Endothelial cell of umbilical vein (primary cell): ENCODE data around the gene COG4. TPM values are rescaled to one million over a fixed set of nuclear protein-coding genes. Genes with fewer than 3 reads are reported as not detected.

Experiments used
- BruUV-seq: library from RNA; stranded (reverse); fragments of 400-500 nt; replicated peaks from 2 replicates; lab custom pipeline; 2021; lab: Mats Ljungman, UMichigan
- CTCF ChIA-PET: fragments of 300-600, 350-600 bp; sonication (Branson Sonifier 250); formaldehyde crosslinking; loops from one replicate; lab custom pipeline; 2021; ENCODE audit warnings: antibody characterized with exemption, inconsistent platforms; lab: Charles Lee
- POLR2A ChIA-PET: fragments of 300-600, 350-600 bp; sonication (Branson Sonifier 250); formaldehyde crosslinking; loops from one replicate; lab custom pipeline; 2021; ENCODE audit warnings: antibody characterized with exemption, inconsistent platforms; lab: Charles Lee
- DNase-seq: peaks from one replicate; pipeline ENCODE4 v3.0.0-alpha.2; 2011; ENCODE audit warnings: low read depth, low spot score
- FAIRE-seq: peaks from 2 replicates; lab custom pipeline; 2011; peaks lifted over from hg19 to GRCh38; lab: Jason Lieb, UNC
- H2AFZ ChIP-seq: 2 replicates; pipeline ENCODE4 v1.6.0; 2012; ENCODE audit warnings: low read depth, low read length, control low read depth, inconsistent platforms
- H3K27ac ChIP-seq: 2 replicates; pipeline ENCODE4 v1.5.1; 2011; ENCODE audit warnings: low read depth, mild to moderate bottlenecking, control low read depth, low read length, moderate library complexity; ENCODE audit not compliant: insufficient read depth
- H3K27me3 ChIP-seq, 2 experiments: 2 replicates each; pipeline versions ENCODE4 v1.6.0 to v1.6.1; 2011; ENCODE audit warnings: low read length in 2 of 2, mixed read lengths in 1 of 2; ENCODE audit not compliant: control insufficient read depth in 2 of 2, insufficient read depth in 2 of 2
- H3K36me3 ChIP-seq, 2 experiments: 2 replicates in 1 of 2; 3 replicates in 1 of 2; pipeline ENCODE4 v1.5.1; 2011; ENCODE audit warnings: low read length in 2 of 2, mild to moderate bottlenecking in 1 of 2, moderate library complexity in 1 of 2; ENCODE audit not compliant: control insufficient read depth in 2 of 2, insufficient read depth in 2 of 2; ENCODE audit errors: extremely low read depth in 1 of 2
- H3K4me1 ChIP-seq: 3 replicates; pipeline ENCODE4 v1.5.1; 2011; ENCODE audit warnings: mild to moderate bottlenecking, low read length; ENCODE audit not compliant: control insufficient read depth, insufficient read depth; ENCODE audit errors: extremely low read depth
- H3K4me2 ChIP-seq: 2 replicates; pipeline ENCODE4 v1.6.1; 2011; ENCODE audit warnings: low read length, control low read depth, mixed read lengths; ENCODE audit not compliant: insufficient read depth
- H3K4me3 ChIP-seq, 3 experiments: fragments of 200-600 bp in 1 of 3; sonication (generic), shearing (Covaris generic) in 1 of 3; replicated peaks in 1 of 3; 2 replicates each; pipeline ENCODE4 v1.5.1; 2011 to 2016; ENCODE audit warnings: control low read depth in 3 of 3, low read length in 3 of 3, mild to moderate bottlenecking in 2 of 3, inconsistent platforms in 1 of 3, low read depth in 1 of 3, moderate library complexity in 1 of 3; ENCODE audit not compliant: insufficient read depth in 1 of 3
- H3K79me2 ChIP-seq: 2 replicates; pipeline ENCODE4 v1.6.0; 2012; ENCODE audit warnings: low read length, inconsistent platforms; ENCODE audit not compliant: control insufficient read depth, insufficient read depth
- H3K9ac ChIP-seq: replicated peaks from 2 replicates; pipeline ENCODE3; 2011; ENCODE audit warnings: low read length, control low read depth; ENCODE audit not compliant: insufficient read depth; ENCODE audit errors: extremely low read depth
- H3K9me1 ChIP-seq: replicated peaks from 3 replicates; pipeline ENCODE4 v1.6.0; 2011; ENCODE audit warnings: mild to moderate bottlenecking, low read length; ENCODE audit not compliant: control insufficient read depth, insufficient read depth; ENCODE audit errors: extremely low read depth
- H3K9me3 ChIP-seq: replicated peaks from 2 replicates; pipeline ENCODE4 v1.5.1; 2012; ENCODE audit warnings: low read length, inconsistent platforms; ENCODE audit not compliant: control insufficient read depth, insufficient read depth
- H4K20me1 ChIP-seq: replicated peaks from 2 replicates; pipeline ENCODE3; 2011; ENCODE audit warnings: mild to moderate bottlenecking, low read length; ENCODE audit not compliant: control insufficient read depth, insufficient read depth; ENCODE audit errors: extremely low read depth
- EZH2 ChIP-seq: IDR thresholded peaks from 2 replicates; pipeline ENCODE4 v1.6.1; 2012; ENCODE audit warnings: borderline replicate concordance, low read depth, mild to moderate bottlenecking, moderate library complexity, low read length, inconsistent platforms; ENCODE audit not compliant: severe bottlenecking
- FOS ChIP-seq: IDR thresholded peaks from 2 replicates; pipeline ENCODE4 v1.6.1; 2011; ENCODE audit warnings: mild to moderate bottlenecking, low read length, moderate library complexity, borderline replicate concordance; ENCODE audit not compliant: insufficient read depth
- GATA2 ChIP-seq: IDR thresholded peaks from 2 replicates; pipeline ENCODE4 v1.7.0; 2011; ENCODE audit warnings: low read depth, mild to moderate bottlenecking, moderate library complexity, mixed read lengths, low read length; ENCODE audit not compliant: insufficient read length, insufficient read depth
- JUN ChIP-seq: IDR thresholded peaks from 2 replicates; pipeline ENCODE4 v1.6.1; 2011; ENCODE audit warnings: borderline replicate concordance, low read depth; ENCODE audit not compliant: insufficient read length, insufficient read depth
- MYC ChIP-seq: IDR thresholded peaks from one replicate; pipeline ENCODE4 v1.6.1; 2011; ENCODE audit warnings: mild to moderate bottlenecking, low read depth, low read length
- POLR2A ChIP-seq: IDR thresholded peaks from 2 replicates; pipeline ENCODE4 v1.6.1; 2012; ENCODE audit warnings: low read depth, mild to moderate bottlenecking, control low read depth, low read length
- POLR2AphosphoS5 ChIP-seq: IDR thresholded peaks from 2 replicates; pipeline ENCODE4 v1.6.1; 2012; ENCODE audit warnings: low read depth, mild to moderate bottlenecking, control low read depth, low read length, moderate library complexity; ENCODE audit not compliant: insufficient read depth
- dilution Hi-C: fragments of 300-500 bp; cut with MboI; formaldehyde crosslinking; loops from one replicate; pipeline ENCODE4 v1.15.0; 2019; ENCODE audit warnings: low sequenced_read_pairs; ENCODE audit not compliant: extremely low pct_ligation_motif_present
- intact Hi-C: fragments of 100-400 bp; cut with micrococcal nuclease; formaldehyde crosslinking; loops from one replicate; pipeline ENCODE4 v1.10.0; 2022
- polyA plus RNA-seq, 4 experiments: library from polyadenylated mRNA; depleted of rRNA in 3 of 4; stranded (reverse) in 3 of 4; unstranded in 1 of 4; fragments of >200 nt; gene quantifications; 2 replicates each; pipeline versions ENCODE4 v1.2.1 to v1.2.3, GENCODE V29; 2011 to 2012; ENCODE audit warnings: missing spikeins in 1 of 4
- total RNA-seq: library from RNA; stranded (reverse); gene quantifications from 2 replicates; pipeline ENCODE4 v1.2.3, GENCODE V29; 2021
- TF ChIP-seq, protein P1 (sequence below), 2 donors: IDR thresholded peaks; 1 replicate in 1 of 2; 2 replicates in 1 of 2; pipeline ENCODE4 v1.5.1; 2011; ENCODE audit warnings: low read length in 2 of 2, mild to moderate bottlenecking in 2 of 2, moderate library complexity in 2 of 2, control low read depth in 1 of 2, inconsistent platforms in 1 of 2, low read depth in 1 of 2; ENCODE audit not compliant: insufficient read depth in 1 of 2; ENCODE audit errors: extremely low read depth in 1 of 2
- TF ChIP-seq, protein P2 (sequence below): IDR thresholded peaks from 2 replicates; pipeline ENCODE4 v1.6.1; 2011; ENCODE audit not compliant: insufficient read depth, insufficient read length

COG4 gene
- total and polyA plus RNA-seq, 2 donors (not counting 3 experiments of a cell fraction or from before 2014, with no cell fraction given), result 53.7 to 61.2 TPM

DNA sequence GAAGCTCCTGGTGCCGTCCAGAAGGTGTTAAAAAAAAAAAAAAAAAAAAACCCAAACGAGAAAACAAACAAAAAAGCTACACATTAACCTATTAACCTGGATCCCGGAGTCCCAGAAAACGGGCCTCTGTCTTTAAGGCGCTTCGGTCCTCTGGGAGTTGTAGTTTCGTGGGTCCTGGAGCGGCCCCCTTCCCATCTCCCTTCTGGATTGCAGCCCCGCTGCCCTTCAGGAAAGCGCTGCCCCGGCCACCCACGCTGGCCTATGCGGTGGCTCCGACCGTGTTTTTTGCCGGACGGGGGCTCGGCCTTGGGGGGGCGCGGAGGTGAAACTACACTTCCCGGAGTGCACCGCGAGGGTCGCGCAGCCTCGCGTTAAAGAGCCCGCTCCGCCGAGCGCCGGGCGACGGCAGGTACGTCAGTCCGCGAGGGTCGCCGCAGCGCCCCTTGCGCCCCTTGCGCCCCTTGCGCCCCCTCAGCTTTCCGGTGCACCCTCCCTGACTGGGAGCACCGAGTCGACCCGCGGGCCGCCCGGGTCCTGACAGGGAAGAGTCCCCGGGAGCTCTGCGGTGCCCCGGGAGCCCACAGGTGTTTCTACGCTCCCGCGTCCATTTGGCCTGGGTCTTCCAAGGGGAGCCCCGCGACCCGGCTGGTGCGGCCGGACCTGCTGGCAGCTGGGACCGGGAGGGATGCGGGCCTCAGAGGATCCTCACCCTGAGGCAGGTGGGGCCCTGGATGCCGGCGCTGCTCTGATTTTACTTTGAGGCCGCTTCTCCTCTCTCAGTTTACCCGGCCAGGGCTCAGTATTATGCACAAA lies 68.9 kb downstream of the COG4 start, which contains the start of gene FCSK:
Gene FCSK, plus strand, starts transcription at position 374 of the 813 bp plus-strand sequence. CDS start 8,596 bp downstream, outside the sequence.
- H3K9ac ChIP-seq, result peak within 1 kb of the TSS; percentile 99
- ChIA-PET CTCF (interaction anchor here (0.6 to 2.8 kb wide), 11 partner anchors 11 to 84 kb away, joined by 3 to 12 read pairs (median 3); no protein-coding TSS in a partner anchor), POLR2A (interaction anchor here (0.6 to 0.7 kb wide), 3 partner anchors 42 to 292 kb away, joined by 3 to 6 read pairs (median 3); no protein-coding TSS in a partner anchor)
- TF ChIP-seq EZH2 (no peak), POLR2AphosphoS5 (peak; percentile 43), MYC (no peak), FOS (no peak), POLR2A (peak; percentile 33), GATA2 (no peak), JUN (no peak)
- TF ChIP-seq, protein P1, sequence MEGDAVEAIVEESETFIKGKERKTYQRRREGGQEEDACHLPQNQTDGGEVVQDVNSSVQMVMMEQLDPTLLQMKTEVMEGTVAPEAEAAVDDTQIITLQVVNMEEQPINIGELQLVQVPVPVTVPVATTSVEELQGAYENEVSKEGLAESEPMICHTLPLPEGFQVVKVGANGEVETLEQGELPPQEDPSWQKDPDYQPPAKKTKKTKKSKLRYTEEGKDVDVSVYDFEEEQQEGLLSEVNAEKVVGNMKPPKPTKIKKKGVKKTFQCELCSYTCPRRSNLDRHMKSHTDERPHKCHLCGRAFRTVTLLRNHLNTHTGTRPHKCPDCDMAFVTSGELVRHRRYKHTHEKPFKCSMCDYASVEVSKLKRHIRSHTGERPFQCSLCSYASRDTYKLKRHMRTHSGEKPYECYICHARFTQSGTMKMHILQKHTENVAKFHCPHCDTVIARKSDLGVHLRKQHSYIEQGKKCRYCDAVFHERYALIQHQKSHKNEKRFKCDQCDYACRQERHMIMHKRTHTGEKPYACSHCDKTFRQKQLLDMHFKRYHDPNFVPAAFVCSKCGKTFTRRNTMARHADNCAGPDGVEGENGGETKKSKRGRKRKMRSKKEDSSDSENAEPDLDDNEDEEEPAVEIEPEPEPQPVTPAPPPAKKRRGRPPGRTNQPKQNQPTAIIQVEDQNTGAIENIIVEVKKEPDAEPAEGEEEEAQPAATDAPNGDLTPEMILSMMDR (IDR thresholded peaks at IDR 0.05; ENCODE audit: extremely low read depth in 1 of 2, insufficient read depth in 1 of 2, low read depth in 1 of 2, low read length in 2 of 2), result no peak
- TF ChIP-seq, protein P2, sequence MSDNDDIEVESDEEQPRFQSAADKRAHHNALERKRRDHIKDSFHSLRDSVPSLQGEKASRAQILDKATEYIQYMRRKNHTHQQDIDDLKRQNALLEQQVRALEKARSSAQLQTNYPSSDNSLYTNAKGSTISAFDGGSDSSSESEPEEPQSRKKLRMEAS, result no peak
- no peaks in the 10 kb centered on the region for H3K79me2 ChIP-seq
- dilution Hi-C loops (no loop called here), intact Hi-C loops (loop anchor here (1.0 kb wide), 4 partner anchors 15 to 73 kb away; partner anchors contain the start of gene ST3GAL2)
- no peaks in the 10 kb centered on the region for H3K27me3 ChIP-seq
- peak within 1 kb of the TSS; percentile 72 to 95 (median 89) for H3K4me3 ChIP-seq
- H3K4me2 ChIP-seq, result peak within 1 kb of the TSS; percentile 98
- peak within 1 kb of the TSS; percentile 96 for H2AFZ ChIP-seq
- H3K9me3 ChIP-seq, result no peaks in the 10 kb centered on the region
- DNase-seq (peak; percentile 86), FAIRE-seq (peak; percentile 85)
- no peaks in the 10 kb centered on the region for H3K36me3 ChIP-seq
- peak within 1 kb of the TSS; percentile 100 for H3K27ac ChIP-seq
- peaks cover 6% of the 10 kb centered on the region for H3K4me1 ChIP-seq
- H3K9me1 ChIP-seq, result no peaks in the 10 kb centered on the region
- H4K20me1 ChIP-seq, result no peaks in the 10 kb centered on the region
- no TSS peak for BruUV-seq
